DND-41 (cell line): ENCODE data around the gene C10orf95.
A peak's percentile ranks its signal among the peaks of the same experiment; 100 is the strongest.

Experiments
- ATAC-seq: fragments of 200-7000 bp; cut with Tn5 transposase; 3 replicates; pipeline ENCODE4 v1.9.1; 2021; ENCODE audit warnings: low read depth; ENCODE audit not compliant: insufficient read depth
- DNase-seq: peaks from one replicate; pipeline ENCODE4 v3.0.0-alpha.2; 2020
- H2AFZ ChIP-seq: 2 replicates; pipeline ENCODE4 v1.6.0; 2012; ENCODE audit warnings: low read depth, low read length
- H3K27ac ChIP-seq: 2 replicates; pipeline ENCODE4 v1.5.1; 2012; ENCODE audit warnings: low read length, inconsistent platforms
- H3K27me3 ChIP-seq: fragments of 200-600 bp; sonication (generic); 2 replicates; pipeline ENCODE4 v1.6.0; 2012; ENCODE audit warnings: low read length, mild to moderate bottlenecking, inconsistent platforms; ENCODE audit not compliant: insufficient read depth, poor library complexity
- H3K36me3 ChIP-seq: 2 replicates; pipeline ENCODE4 v1.5.1; 2012; ENCODE audit warnings: low read length, inconsistent platforms; ENCODE audit not compliant: insufficient read depth
- H3K4me1 ChIP-seq: 2 replicates; pipeline ENCODE4 v1.5.1; 2012; ENCODE audit warnings: mild to moderate bottlenecking, low read length; ENCODE audit not compliant: insufficient read depth
- H3K4me2 ChIP-seq: 2 replicates; pipeline ENCODE4 v1.6.0; 2012; ENCODE audit warnings: mild to moderate bottlenecking, moderate library complexity, low read length, inconsistent platforms; ENCODE audit not compliant: insufficient read depth
- H3K4me3 ChIP-seq, 2 experiments: fragments of 200-600 bp in 1 of 2; shearing (Covaris generic) in 1 of 2; 2 replicates each; pipeline ENCODE4 v1.5.1; 2012 to 2016; ENCODE audit warnings: inconsistent platforms in 2 of 2, low read length in 2 of 2, mild to moderate bottlenecking in 2 of 2, low read depth in 1 of 2, moderate library complexity in 1 of 2
- H3K79me2 ChIP-seq: 2 replicates; pipeline ENCODE4 v1.6.0; 2012; ENCODE audit warnings: low read length, inconsistent platforms; ENCODE audit not compliant: insufficient read depth
- H3K9ac ChIP-seq: 2 replicates; pipeline ENCODE4 v1.6.0; 2012; ENCODE audit warnings: low read depth, mild to moderate bottlenecking, inconsistent platforms, low read length, moderate library complexity
- H3K9me3 ChIP-seq: 2 replicates; pipeline ENCODE4 v1.5.1; 2012; ENCODE audit warnings: low read length, moderate library complexity, mild to moderate bottlenecking, inconsistent platforms; ENCODE audit not compliant: insufficient read depth, severe bottlenecking
- H4K20me1 ChIP-seq: 2 replicates; pipeline ENCODE4 v1.6.0; 2012; ENCODE audit warnings: low read length; ENCODE audit not compliant: insufficient read depth
- CTCF ChIP-seq: IDR thresholded peaks from 2 replicates; pipeline ENCODE4 v1.5.1; 2012; ENCODE audit warnings: borderline replicate concordance, low read length, moderate library complexity, mild to moderate bottlenecking; ENCODE audit not compliant: poor library complexity, severe bottlenecking; ENCODE audit errors: extremely low read depth
- EZH2 ChIP-seq: IDR thresholded peaks from 3 replicates; pipeline ENCODE4 v1.6.1; 2012; ENCODE audit warnings: borderline replicate concordance, low read depth, mild to moderate bottlenecking, moderate library complexity, low read length, inconsistent platforms; ENCODE audit not compliant: severe bottlenecking

C10orf95 gene

GRCh38 chr10:102433619-102434046, 17.7 kb downstream of the C10orf95 start:
- peaks cover 25% of the 10 kb centered on the region for H3K79me2 ChIP-seq
- H2AFZ ChIP-seq, result no peak overlapping the region
- TF ChIP-seq EZH2, result no peak
- no peak for TF ChIP-seq CTCF
- H3K4me2 ChIP-seq, result no peak overlapping the region
- no peak overlapping the region for H3K9ac ChIP-seq
- peaks cover 55% of the 10 kb centered on the region for H3K4me1 ChIP-seq
- H3K27me3 ChIP-seq, result no peaks in the 10 kb centered on the region
- no peak overlapping the region for H3K4me3 ChIP-seq
- no peak for DNase-seq
- H3K27ac ChIP-seq, result no peak overlapping the region
- ATAC-seq, result no peak
- H4K20me1 ChIP-seq, result no peaks in the 10 kb centered on the region
- peaks cover 3% of the 10 kb centered on the region for H3K36me3 ChIP-seq
- H3K9me3 ChIP-seq, result no peaks in the 10 kb centered on the region

- peak; percentile 85 for ATAC-seq
Observed at GRCh38 chr10:102432162-102432950, 19.0 kb downstream of the C10orf95 start, which contains the start of gene CUEDC2. CUEDC2 (minus strand) TSS chr10:102432574; CDS start chr10:102425188, 7,386 bp downstream.

DNA sequence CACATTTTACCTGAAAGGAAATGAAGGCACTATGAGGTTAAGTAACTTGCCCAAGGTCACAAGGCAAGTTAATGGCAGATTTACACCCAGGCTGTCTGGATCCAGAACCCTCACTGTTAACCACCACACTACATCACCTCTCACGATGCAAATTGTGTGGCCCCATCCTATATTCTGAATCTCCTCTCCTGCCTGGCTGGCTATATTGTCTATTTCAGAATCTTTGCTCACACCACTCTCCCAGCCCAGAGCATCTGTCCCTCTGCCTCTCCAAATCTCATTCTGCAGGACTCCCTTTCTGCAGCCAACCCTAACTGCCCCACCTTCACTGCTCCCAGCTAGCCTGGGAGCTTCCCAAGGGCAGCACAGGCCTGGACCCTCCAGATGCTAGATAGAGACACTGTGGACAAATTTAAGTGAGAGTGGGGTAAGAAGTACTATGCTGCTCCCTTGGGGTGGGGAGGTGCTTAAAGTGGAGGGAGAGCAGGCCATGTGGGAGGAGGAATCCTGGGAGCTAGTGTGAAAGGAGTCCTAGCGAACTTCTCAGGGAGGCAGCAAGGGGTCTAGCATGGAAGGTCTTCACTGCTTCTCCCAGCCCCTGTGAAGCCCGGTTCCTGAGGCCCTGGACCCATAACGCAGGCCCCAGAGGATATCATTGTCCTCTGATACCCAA, 19.8 kb downstream of the C10orf95 start:
- Histone ChIP-seq H3K4me1 (peaks cover 52% of the 10 kb centered on the region), H3K4me3 (peak overlapping the region; percentile 61 to 96), H2AFZ (peak overlapping the region; percentile 93), H3K9me3 (no peaks in the 10 kb centered on the region), H3K79me2 (peaks cover 29% of the 10 kb centered on the region), H3K36me3 (peaks cover 7% of the 10 kb centered on the region), H3K27me3 (no peaks in the 10 kb centered on the region), H3K4me2 (peak overlapping the region; percentile 97), H3K9ac (peak overlapping the region; percentile 90), H3K27ac (peak overlapping the region; percentile 92), H4K20me1 (no peaks in the 10 kb centered on the region; the same call in 1 of the 2 replicates)
- ATAC-seq (peak; percentile 3), DNase-seq (no peak)
- no peak for TF ChIP-seq EZH2
- TF ChIP-seq CTCF, result peak; percentile 4

More at GRCh38 chr10:102432162-102432950, 19.0 kb downstream of the C10orf95 start, which contains the start of gene CUEDC2:
- peak within 1 kb of the TSS; percentile 92 for H3K27ac ChIP-seq
- peak; percentile 98 for DNase-seq
- H3K4me1 ChIP-seq, result peaks cover 55% of the 10 kb centered on the region
- no peaks in the 10 kb centered on the region for H3K27me3 ChIP-seq
- no peaks in the 10 kb centered on the region for H3K9me3 ChIP-seq
- H3K9ac ChIP-seq, result peak within 1 kb of the TSS; percentile 90
- H2AFZ ChIP-seq, result peak within 1 kb of the TSS; percentile 93
- H3K4me2 ChIP-seq, result peak within 1 kb of the TSS; percentile 97
- peaks cover 5% of the 10 kb centered on the region for H3K36me3 ChIP-seq
- TF ChIP-seq CTCF (no peak), EZH2 (no peak)
- H3K79me2 ChIP-seq, result peaks cover 26% of the 10 kb centered on the region
- H4K20me1 ChIP-seq, result no peaks in the 10 kb centered on the region; the same call in 1 of the 2 replicates
- H3K4me3 ChIP-seq, result peak within 1 kb of the TSS; percentile 61 to 96
